GM12891 (cell line): ENCODE results near the gene ASIC2.

Source experiments
- DNase-seq: peaks from one replicate; pipeline ENCODE4 v3.0.0; 2011; ENCODE audit warnings: low spot score; ENCODE audit not compliant: insufficient read length
- FAIRE-seq: peaks from 2 replicates; lab custom pipeline; 2011; peaks lifted over from hg19 to GRCh38; lab: Jason Lieb, UNC
- PAX5 ChIP-seq: IDR thresholded peaks from 2 replicates; pipeline ENCODE4 v1.6.1; 2011; ENCODE audit warnings: low read length, moderate library complexity, mild to moderate bottlenecking; ENCODE audit not compliant: insufficient read depth, severe bottlenecking
- POLR2A ChIP-seq: IDR thresholded peaks from 2 replicates; pipeline ENCODE4 v1.6.1; 2011; ENCODE audit warnings: low read depth, low read length, control low read depth
- POLR2AphosphoS5 ChIP-seq: IDR thresholded peaks from 2 replicates; pipeline ENCODE4 v1.6.1; 2011; ENCODE audit warnings: low read depth, low read length, control low read depth
- POU2F2 ChIP-seq: IDR thresholded peaks from 2 replicates; pipeline ENCODE4 v1.6.1; 2011; ENCODE audit warnings: low read depth, mild to moderate bottlenecking, control low read depth, low read length, moderate library complexity
- SPI1 ChIP-seq: IDR thresholded peaks from 2 replicates; pipeline ENCODE4 v1.6.1; 2011; ENCODE audit warnings: low read depth, low read length, control low read depth
- TAF1 ChIP-seq: IDR thresholded peaks from 2 replicates; pipeline ENCODE4 v1.6.1; 2011; ENCODE audit warnings: low read depth, low read length, control low read depth

The ASIC2 gene

DNA sequence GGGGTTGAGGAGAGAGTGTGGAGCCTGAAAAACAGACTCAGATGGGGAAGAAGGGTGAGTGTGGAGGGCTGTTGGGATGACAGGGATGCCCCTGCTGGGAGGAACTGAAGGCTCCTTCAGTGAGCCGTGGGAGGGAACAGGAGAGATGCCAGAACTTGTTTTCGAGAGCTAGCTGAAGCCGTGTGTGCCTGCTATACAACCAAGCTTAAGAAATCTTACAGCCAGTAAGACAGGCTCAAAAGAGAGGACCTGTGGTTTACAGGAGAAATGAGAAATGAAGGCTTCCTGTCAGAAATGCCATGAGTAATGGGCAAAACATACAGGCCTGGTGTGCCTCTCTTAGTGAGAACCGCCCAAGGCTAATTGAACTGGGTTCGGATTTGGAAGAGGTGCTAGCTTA lies 201.8 kb downstream of the ASIC2 start:
- no peak for FAIRE-seq
- TF ChIP-seq SPI1 (no peak), POU2F2 (no peak), TAF1 (no peak), POLR2AphosphoS5 (no peak), POLR2A (no peak), PAX5 (no peak)
- no peak for DNase-seq

DNA sequence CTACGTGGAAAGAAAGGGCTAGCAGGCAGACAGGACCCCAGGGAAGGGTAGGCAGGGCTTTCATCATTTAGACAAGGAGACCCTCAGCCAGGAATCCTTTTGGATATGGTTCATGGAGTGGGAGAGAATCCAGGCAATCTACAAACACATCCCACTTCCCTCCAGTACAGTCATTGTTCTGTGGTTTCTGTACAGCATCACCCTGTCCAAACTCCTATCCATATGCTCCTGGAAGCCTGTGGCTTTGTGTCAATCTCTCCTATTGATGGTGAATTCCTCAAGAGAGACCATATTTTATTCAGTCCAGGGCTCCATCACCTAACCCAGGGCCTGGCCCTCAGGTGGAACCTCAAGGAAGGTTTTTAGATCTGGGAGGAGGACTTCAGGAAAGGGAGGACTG lies 202.3 kb downstream of the ASIC2 start:
- TF ChIP-seq POU2F2 (no peak), POLR2AphosphoS5 (no peak), POLR2A (no peak), TAF1 (no peak), PAX5 (no peak)
- DNase-seq (no peak), FAIRE-seq (no peak)

DNA sequence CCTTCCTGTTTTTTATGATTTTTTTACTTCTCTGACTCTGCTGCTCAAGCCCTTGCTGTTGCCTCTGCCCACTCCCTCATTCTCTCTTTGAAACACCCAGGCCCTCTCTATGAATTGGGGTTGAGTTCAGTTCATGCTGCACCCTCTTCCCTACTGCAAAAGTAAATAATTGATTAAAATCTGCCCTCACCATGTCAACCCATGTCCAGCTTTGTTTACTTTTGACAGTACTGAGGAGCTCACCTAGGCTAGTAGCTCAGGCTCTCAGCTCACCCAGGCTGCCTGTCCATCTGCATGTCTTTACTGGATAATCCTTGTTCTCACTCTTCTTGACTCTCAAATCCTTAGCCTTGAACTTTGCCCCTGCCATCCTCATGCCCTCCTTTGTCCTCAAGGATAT lies 206.2 kb downstream of the ASIC2 start:
- no peak for TF ChIP-seq POLR2AphosphoS5
- no peak for TF ChIP-seq PAX5
- TF ChIP-seq POLR2A, result no peak
- no peak for TF ChIP-seq SPI1
- TF ChIP-seq TAF1, result no peak
- TF ChIP-seq POU2F2, result no peak

DNA sequence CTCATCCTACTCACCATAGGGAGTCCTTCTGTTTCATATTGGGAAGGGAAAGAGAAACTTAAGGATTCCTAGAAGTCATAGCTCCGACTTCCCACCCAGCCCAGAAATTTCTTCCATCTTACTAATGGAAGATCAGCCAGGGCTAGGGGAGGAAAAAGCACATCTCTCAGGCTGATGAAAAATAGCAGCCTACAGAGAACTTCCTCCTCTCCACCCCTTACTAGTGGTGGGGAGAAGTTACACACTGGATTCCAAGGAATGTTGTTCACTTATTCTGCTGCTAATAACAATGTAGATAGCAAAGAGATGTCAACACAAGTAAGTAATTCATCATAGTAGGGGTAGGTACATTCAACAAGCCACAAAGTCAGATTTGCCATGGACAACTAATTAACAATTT lies 207.1 kb downstream of the ASIC2 start:
- DNase-seq, result no peak
- TF ChIP-seq POU2F2, result no peak
- TF ChIP-seq TAF1, result no peak
- no peak for TF ChIP-seq POLR2A
- TF ChIP-seq SPI1, result no peak
- no peak for TF ChIP-seq PAX5
- TF ChIP-seq POLR2AphosphoS5, result no peak
- no peak for FAIRE-seq

More for the DNA sequence above, 206.2 kb downstream of the ASIC2 start:
- FAIRE-seq, result no peak
- DNase-seq, result no peak

DNA sequence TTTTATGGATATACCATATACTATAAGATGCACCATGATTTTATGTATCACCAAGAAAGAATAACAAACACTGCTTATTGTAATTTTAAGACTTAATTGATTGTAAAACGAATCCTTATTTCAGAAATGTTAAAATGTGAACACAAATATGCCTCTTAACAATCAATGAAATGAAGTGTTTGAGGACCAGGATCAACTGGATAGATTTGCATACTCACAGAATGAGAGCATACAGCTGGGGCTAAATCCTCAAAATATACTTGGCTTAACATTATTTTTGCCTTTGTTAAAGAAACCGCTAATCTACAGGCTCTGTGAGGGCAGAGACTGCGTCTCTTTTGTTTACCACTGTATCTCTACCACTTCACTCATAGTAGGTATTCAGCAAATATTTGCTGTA lies 207.8 kb downstream of the ASIC2 start:
- DNase-seq, result no peak
- TF ChIP-seq PAX5, result no peak
- TF ChIP-seq POU2F2, result no peak
- no peak for TF ChIP-seq POLR2A
- FAIRE-seq, result no peak

DNA sequence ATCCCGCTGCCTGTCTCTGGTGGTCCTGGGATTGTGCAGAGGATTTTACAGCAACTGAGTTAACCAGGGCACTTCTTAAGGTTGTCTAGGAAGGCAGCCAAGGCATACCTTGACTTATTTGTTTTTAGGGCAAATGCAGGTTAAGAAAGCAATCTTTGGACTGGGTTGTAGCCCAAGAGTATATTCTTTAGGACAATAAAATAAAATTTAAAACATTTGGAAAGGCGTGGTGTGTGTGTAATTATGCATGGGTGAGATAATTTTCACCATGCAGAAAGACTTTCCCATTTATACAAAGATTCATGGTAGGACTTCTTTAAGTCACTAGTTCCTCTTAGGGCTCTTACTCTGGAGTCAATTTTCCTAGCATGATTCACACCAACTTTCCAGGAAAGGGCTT lies 208.3 kb downstream of the ASIC2 start:
- DNase-seq, result no peak
- FAIRE-seq, result no peak
- no peak for TF ChIP-seq PAX5
- no peak for TF ChIP-seq POU2F2
- TF ChIP-seq POLR2AphosphoS5, result no peak
- no peak for TF ChIP-seq SPI1
- TF ChIP-seq TAF1, result no peak
- TF ChIP-seq POLR2A, result no peak

DNA sequence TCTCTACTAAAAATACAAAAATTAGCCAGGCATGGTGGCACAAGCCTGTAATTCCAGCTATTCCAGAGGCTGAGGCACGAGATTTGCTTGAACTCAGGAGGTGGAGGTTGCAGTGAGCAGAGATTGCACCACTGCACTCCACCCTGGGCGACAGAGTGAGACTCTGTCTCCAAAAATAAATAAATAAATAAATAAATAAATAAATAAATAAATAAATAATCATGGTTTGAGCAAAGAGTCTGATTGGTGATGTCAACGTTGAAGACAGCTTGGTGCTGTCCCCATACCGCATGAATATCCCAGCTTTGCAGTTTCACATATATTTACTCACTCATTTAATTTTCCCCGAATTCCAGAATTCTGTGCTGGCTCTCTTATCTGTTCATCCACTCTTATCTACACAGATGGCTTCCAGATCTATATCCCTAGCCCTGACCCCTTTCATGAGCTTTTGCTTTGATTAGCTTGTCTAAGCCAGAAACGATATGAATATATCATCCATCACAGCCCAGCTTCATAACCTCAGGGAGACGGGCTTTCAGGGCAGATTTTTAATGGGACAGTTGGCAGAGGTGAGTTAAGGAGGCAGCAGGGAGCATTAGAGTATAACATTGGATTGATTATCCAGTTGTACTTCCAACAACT lies 210.4 kb downstream of the ASIC2 start:
- no peak for DNase-seq
- FAIRE-seq, result no peak

DNA sequence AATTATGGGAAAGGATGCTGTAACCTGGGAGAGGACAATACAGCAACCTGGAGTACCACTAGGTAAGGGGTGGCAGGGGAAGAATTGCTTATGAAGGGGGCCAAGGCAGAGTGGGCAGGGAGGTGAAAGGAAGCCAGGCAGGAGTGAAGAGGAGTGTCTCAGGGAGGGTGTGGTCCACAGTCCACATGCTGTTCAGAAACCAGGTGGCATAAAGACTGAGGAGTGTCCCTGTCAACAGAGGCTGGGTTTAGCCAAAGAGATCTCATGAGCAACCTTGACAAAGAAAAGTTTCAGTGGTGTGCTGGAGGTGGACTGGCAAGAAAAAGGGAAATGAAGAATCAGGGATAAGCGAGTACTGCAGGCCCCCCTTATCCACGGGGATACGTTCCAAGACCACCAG lies 213.0 kb downstream of the ASIC2 start:
- no peak for FAIRE-seq
- TF ChIP-seq POLR2AphosphoS5, result no peak
- TF ChIP-seq POLR2A, result no peak
- TF ChIP-seq POU2F2, result no peak
- DNase-seq, result no peak

More for the DNA sequence above, 210.4 kb downstream of the ASIC2 start:
- no peak for TF ChIP-seq POLR2A
- TF ChIP-seq POU2F2, result no peak
- TF ChIP-seq TAF1, result no peak
- TF ChIP-seq PAX5, result no peak

DNA sequence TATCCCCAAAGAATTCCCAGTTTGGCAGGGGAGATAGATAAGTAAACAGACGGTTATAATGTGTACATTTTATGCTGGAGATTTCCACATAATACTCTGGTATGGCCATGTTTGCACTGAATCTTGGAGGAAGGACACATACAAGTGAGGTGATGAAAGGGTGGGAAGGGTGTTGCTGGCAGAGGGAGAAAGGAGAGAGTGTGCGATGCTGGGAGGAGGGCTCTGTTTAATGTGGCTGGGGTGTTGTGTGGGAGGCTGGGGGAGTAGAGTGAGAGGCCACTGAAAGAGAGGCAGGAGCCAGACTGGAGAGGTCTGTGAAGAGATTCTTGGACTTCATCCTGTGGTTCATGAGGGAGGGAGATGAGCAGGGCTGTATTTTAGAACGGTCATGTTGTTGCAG lies 213.9 kb downstream of the ASIC2 start:
- TF ChIP-seq POLR2AphosphoS5 (no peak), POLR2A (no peak), POU2F2 (no peak), TAF1 (no peak), PAX5 (no peak), SPI1 (no peak)
- DNase-seq, result no peak

DNA sequence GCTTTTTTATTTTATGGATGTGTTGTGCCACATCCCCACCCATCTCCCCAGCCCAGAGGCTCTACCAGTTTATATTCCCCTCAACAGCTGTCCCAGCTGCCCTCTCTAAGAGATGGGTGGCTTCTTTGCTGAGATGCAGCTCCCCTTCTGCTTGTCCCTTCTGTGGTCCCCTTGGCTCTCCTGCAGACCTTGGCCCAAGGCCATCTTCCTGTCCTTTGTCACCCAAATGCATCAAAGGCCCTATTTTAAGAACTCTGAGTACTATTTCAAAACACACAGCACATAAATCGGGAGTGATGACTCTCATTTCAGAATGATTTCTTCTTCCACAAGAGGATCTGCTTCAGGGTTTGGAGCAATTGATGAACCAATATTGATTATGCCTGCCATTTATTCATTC lies 216.1 kb downstream of the ASIC2 start:
- DNase-seq (no peak), FAIRE-seq (no peak)
- TF ChIP-seq PAX5, result no peak
- TF ChIP-seq POLR2AphosphoS5, result no peak
- no peak for TF ChIP-seq SPI1
- no peak for TF ChIP-seq POLR2A
- TF ChIP-seq POU2F2, result no peak

More for the DNA sequence above, 213.9 kb downstream of the ASIC2 start:
- FAIRE-seq, result no peak
